GM23338 (cell line): ENCODE measurements around the gene COX7A1.

Experiments
- CREB1 ChIP-seq: fragments of 250-450 bp; sonication (Bioruptor Pico); IDR thresholded peaks from 2 replicates; pipeline ENCODE4 v1.5.0; 2020; ENCODE audit warnings: low read depth, mild to moderate bottlenecking, moderate library complexity
- EZH2 ChIP-seq: fragments of 200-600 bp; sonication (generic); IDR thresholded peaks from one replicate; pipeline ENCODE4 v1.8.0; 2017; ENCODE audit warnings: antibody characterized with exemption, mild to moderate bottlenecking, low read depth; ENCODE audit not compliant: unreplicated experiment
- EZH2phosphoT487 ChIP-seq: fragments of 200-600 bp; sonication (generic); IDR thresholded peaks from one replicate; pipeline ENCODE4 v1.8.1; 2018; ENCODE audit warnings: antibody characterized with exemption; ENCODE audit not compliant: unreplicated experiment
- JUNB ChIP-seq: IDR thresholded peaks from one replicate; pipeline ENCODE4 v1.6.1; 2016; ENCODE audit warnings: antibody characterized with exemption; ENCODE audit not compliant: unreplicated experiment
- NANOG ChIP-seq: IDR thresholded peaks from 2 replicates; pipeline ENCODE4 v1.6.1; 2016; ENCODE audit warnings: antibody characterized with exemption, borderline replicate concordance
- POLR2AphosphoS5 ChIP-seq: IDR thresholded peaks from 2 replicates; pipeline ENCODE4 v1.6.1; 2016; ENCODE audit warnings: antibody characterized with exemption, low read depth
- STAT1 ChIP-seq: IDR thresholded peaks from one replicate; pipeline ENCODE4 v1.6.1; 2016; ENCODE audit warnings: antibody characterized with exemption; ENCODE audit not compliant: unreplicated experiment
- ZNF114 ChIP-seq: fragments of 250-450 bp; sonication (Bioruptor Pico); IDR thresholded peaks from 2 replicates; pipeline ENCODE4 v1.5.0; 2020; ENCODE audit warnings: mild to moderate bottlenecking, moderate library complexity
- ZNF331 ChIP-seq: fragments of 250-450 bp; sonication (Bioruptor Pico); IDR thresholded peaks from 2 replicates; pipeline ENCODE4 v1.5.0; 2020; ENCODE audit warnings: low read depth, mild to moderate bottlenecking, moderate library complexity
- TF ChIP-seq, protein P1 (sequence below), 2 experiments: fragments of 200-600 bp in 1 of 2; sonication (generic) in 1 of 2; conservative IDR thresholded peaks; 2 replicates each; pipeline versions ENCODE4 v1.5.1 to v1.6.1; 2016 to 2017; ENCODE audit warnings: antibody characterized with exemption in 2 of 2, low read depth in 2 of 2, mild to moderate bottlenecking in 2 of 2, moderate library complexity in 1 of 2
- TF ChIP-seq, protein P2 (sequence below): fragments of 250-450 bp; sonication (Bioruptor Pico); IDR thresholded peaks from 2 replicates; pipeline ENCODE4 v1.5.0; 2020; ENCODE audit warnings: mild to moderate bottlenecking, moderate library complexity
- TF ChIP-seq, protein P3 (sequence below): IDR thresholded peaks from one replicate; pipeline ENCODE4 v1.6.1; 2018; ENCODE audit warnings: antibody characterized with exemption; ENCODE audit not compliant: unreplicated experiment
- TF ChIP-seq, protein P4 (sequence below): IDR thresholded peaks from 2 replicates; pipeline ENCODE4 v1.6.1; 2016; ENCODE audit warnings: antibody characterized with exemption

DNA sequence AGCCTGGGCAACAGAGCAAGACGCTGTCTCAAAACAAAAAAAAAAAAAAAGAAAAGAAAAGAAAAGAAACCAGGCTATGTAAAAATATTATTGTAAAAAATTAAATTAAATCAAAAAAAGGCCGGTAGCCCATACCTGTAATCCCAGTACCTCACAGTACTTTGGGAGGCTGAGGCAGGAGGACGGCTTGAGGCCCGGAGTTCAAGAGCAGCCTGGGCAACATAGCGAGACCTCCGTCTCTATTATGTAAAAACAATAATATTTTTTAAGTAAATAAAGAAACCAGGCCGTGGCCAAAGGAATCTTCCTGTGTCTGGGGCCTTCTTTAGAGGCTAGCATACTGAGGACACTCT, 13.2 kb downstream of the COX7A1 start:
- TF ChIP-seq, protein P1, sequence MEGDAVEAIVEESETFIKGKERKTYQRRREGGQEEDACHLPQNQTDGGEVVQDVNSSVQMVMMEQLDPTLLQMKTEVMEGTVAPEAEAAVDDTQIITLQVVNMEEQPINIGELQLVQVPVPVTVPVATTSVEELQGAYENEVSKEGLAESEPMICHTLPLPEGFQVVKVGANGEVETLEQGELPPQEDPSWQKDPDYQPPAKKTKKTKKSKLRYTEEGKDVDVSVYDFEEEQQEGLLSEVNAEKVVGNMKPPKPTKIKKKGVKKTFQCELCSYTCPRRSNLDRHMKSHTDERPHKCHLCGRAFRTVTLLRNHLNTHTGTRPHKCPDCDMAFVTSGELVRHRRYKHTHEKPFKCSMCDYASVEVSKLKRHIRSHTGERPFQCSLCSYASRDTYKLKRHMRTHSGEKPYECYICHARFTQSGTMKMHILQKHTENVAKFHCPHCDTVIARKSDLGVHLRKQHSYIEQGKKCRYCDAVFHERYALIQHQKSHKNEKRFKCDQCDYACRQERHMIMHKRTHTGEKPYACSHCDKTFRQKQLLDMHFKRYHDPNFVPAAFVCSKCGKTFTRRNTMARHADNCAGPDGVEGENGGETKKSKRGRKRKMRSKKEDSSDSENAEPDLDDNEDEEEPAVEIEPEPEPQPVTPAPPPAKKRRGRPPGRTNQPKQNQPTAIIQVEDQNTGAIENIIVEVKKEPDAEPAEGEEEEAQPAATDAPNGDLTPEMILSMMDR (conservative IDR thresholded peaks at IDR 0.05; ENCODE audit: low read depth in 2 of 2), result no peak
- TF ChIP-seq EZH2 (no peak), POLR2AphosphoS5 (no peak), ZNF331 (CRISPR knock-in tag) (no peak), EZH2phosphoT487 (no peak), ZNF114 (CRISPR knock-in tag) (no peak), CREB1 (no peak), JUNB (no peak), STAT1 (no peak), NANOG (no peak)
- TF ChIP-seq, protein P2, sequence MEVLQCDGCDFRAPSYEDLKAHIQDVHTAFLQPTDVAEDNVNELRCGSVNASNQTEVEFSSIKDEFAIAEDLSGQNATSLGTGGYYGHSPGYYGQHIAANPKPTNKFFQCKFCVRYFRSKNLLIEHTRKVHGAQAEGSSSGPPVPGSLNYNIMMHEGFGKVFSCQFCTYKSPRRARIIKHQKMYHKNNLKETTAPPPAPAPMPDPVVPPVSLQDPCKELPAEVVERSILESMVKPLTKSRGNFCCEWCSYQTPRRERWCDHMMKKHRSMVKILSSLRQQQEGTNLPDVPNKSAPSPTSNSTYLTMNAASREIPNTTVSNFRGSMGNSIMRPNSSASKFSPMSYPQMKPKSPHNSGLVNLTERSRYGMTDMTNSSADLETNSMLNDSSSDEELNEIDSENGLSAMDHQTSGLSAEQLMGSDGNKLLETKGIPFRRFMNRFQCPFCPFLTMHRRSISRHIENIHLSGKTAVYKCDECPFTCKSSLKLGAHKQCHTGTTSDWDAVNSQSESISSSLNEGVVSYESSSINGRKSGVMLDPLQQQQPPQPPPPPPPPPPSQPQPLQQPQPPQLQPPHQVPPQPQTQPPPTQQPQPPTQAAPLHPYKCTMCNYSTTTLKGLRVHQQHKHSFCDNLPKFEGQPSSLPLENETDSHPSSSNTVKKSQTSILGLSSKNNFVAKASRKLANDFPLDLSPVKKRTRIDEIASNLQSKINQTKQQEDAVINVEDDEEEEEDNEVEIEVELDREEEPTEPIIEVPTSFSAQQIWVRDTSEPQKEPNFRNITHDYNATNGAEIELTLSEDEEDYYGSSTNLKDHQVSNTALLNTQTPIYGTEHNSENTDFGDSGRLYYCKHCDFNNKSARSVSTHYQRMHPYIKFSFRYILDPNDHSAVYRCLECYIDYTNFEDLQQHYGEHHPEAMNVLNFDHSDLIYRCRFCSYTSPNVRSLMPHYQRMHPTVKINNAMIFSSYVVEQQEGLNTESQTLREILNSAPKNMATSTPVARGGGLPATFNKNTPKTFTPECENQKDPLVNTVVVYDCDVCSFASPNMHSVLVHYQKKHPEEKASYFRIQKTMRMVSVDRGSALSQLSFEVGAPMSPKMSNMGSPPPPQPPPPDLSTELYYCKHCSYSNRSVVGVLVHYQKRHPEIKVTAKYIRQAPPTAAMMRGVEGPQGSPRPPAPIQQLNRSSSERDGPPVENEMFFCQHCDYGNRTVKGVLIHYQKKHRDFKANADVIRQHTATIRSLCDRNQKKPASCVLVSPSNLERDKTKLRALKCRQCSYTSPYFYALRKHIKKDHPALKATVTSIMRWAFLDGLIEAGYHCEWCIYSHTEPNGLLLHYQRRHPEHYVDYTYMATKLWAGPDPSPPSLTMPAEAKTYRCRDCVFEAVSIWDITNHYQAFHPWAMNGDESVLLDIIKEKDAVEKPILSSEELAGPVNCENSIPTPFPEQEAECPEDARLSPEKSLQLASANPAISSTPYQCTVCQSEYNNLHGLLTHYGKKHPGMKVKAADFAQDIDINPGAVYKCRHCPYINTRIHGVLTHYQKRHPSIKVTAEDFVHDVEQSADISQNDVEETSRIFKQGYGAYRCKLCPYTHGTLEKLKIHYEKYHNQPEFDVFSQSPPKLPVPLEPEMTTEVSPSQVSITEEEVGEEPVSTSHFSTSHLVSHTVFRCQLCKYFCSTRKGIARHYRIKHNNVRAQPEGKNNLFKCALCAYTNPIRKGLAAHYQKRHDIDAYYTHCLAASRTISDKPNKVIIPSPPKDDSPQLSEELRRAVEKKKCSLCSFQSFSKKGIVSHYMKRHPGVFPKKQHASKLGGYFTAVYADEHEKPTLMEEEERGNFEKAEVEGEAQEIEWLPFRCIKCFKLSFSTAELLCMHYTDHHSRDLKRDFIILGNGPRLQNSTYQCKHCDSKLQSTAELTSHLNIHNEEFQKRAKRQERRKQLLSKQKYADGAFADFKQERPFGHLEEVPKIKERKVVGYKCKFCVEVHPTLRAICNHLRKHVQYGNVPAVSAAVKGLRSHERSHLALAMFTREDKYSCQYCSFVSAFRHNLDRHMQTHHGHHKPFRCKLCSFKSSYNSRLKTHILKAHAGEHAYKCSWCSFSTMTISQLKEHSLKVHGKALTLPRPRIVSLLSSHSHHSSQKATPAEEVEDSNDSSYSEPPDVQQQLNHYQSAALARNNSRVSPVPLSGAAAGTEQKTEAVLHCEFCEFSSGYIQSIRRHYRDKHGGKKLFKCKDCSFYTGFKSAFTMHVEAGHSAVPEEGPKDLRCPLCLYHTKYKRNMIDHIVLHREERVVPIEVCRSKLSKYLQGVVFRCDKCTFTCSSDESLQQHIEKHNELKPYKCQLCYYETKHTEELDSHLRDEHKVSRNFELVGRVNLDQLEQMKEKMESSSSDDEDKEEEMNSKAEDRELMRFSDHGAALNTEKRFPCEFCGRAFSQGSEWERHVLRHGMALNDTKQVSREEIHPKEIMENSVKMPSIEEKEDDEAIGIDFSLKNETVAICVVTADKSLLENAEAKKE (CRISPR knock-in tag), result no peak
- TF ChIP-seq, protein P3, sequence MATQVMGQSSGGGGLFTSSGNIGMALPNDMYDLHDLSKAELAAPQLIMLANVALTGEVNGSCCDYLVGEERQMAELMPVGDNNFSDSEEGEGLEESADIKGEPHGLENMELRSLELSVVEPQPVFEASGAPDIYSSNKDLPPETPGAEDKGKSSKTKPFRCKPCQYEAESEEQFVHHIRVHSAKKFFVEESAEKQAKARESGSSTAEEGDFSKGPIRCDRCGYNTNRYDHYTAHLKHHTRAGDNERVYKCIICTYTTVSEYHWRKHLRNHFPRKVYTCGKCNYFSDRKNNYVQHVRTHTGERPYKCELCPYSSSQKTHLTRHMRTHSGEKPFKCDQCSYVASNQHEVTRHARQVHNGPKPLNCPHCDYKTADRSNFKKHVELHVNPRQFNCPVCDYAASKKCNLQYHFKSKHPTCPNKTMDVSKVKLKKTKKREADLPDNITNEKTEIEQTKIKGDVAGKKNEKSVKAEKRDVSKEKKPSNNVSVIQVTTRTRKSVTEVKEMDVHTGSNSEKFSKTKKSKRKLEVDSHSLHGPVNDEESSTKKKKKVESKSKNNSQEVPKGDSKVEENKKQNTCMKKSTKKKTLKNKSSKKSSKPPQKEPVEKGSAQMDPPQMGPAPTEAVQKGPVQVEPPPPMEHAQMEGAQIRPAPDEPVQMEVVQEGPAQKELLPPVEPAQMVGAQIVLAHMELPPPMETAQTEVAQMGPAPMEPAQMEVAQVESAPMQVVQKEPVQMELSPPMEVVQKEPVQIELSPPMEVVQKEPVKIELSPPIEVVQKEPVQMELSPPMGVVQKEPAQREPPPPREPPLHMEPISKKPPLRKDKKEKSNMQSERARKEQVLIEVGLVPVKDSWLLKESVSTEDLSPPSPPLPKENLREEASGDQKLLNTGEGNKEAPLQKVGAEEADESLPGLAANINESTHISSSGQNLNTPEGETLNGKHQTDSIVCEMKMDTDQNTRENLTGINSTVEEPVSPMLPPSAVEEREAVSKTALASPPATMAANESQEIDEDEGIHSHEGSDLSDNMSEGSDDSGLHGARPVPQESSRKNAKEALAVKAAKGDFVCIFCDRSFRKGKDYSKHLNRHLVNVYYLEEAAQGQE, result no peak
- TF ChIP-seq, protein P4, sequence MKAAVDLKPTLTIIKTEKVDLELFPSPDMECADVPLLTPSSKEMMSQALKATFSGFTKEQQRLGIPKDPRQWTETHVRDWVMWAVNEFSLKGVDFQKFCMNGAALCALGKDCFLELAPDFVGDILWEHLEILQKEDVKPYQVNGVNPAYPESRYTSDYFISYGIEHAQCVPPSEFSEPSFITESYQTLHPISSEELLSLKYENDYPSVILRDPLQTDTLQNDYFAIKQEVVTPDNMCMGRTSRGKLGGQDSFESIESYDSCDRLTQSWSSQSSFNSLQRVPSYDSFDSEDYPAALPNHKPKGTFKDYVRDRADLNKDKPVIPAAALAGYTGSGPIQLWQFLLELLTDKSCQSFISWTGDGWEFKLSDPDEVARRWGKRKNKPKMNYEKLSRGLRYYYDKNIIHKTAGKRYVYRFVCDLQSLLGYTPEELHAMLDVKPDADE, result no peak
